Neural cell (in vitro differentiated cells): Measurements from ENCODE around the gene CDK5R1. TPM values are rescaled to one million over a fixed set of nuclear protein-coding genes. Genes with fewer than 3 reads are reported as not detected.

Source experiments
- H2AFZ ChIP-seq: fragments of 200-600, 300-800 bp; sonication (generic), shearing (Covaris generic); 2 replicates; pipeline ENCODE4 v1.6.0; 2014; ENCODE audit warnings: low read depth, mild to moderate bottlenecking, antibody characterized with exemption, low read length, moderate library complexity
- H3F3A ChIP-seq: fragments of 200-600 bp; shearing (Covaris generic); 2 replicates; pipeline ENCODE4 v1.6.1; 2016; ENCODE audit warnings: mild to moderate bottlenecking, moderate library complexity, mixed read lengths, antibody characterized with exemption, low read length; ENCODE audit not compliant: insufficient read depth, poor library complexity, severe bottlenecking
- H3K27ac ChIP-seq: fragments of 200-600, 300-800 bp; sonication (generic), shearing (Covaris generic); 2 replicates; pipeline ENCODE4 v1.5.1; 2014; ENCODE audit warnings: mild to moderate bottlenecking, low read length, moderate library complexity
- H3K27me3 ChIP-seq: fragments of 300-800, 200-600 bp; sonication (generic), shearing (Covaris generic); 2 replicates; pipeline ENCODE4 v1.6.0; 2014; ENCODE audit warnings: mild to moderate bottlenecking, low read depth, low read length, moderate library complexity; ENCODE audit not compliant: insufficient read depth
- H3K36me3 ChIP-seq: fragments of 300-800, 200-600 bp; sonication (generic), shearing (Covaris generic); 2 replicates; pipeline ENCODE4 v1.5.1; 2014; ENCODE audit warnings: mild to moderate bottlenecking, antibody characterized with exemption, low read length, moderate library complexity; ENCODE audit not compliant: insufficient read depth
- H3K4me2 ChIP-seq: fragments of 300-800, 200-600 bp; sonication (generic), shearing (Covaris generic); 2 replicates; pipeline ENCODE4 v1.6.0; 2014; ENCODE audit warnings: mild to moderate bottlenecking, low read length
- H3K4me3 ChIP-seq: fragments of 300-800, 200-600 bp; sonication (generic), shearing (Covaris generic); 2 replicates; pipeline ENCODE4 v1.5.1; 2014; ENCODE audit warnings: mild to moderate bottlenecking, low read length, moderate library complexity
- H3K79me2 ChIP-seq: fragments of 200-600 bp; shearing (Covaris generic); replicated peaks from 2 replicates; pipeline ENCODE4 v1.6.0; 2014; ENCODE audit warnings: mild to moderate bottlenecking, low read length, moderate library complexity; ENCODE audit not compliant: insufficient read depth
- H3K9ac ChIP-seq: fragments of 300-800, 200-600 bp; sonication (generic), shearing (Covaris generic); 2 replicates; pipeline ENCODE4 v1.6.1; 2016; ENCODE audit warnings: mild to moderate bottlenecking, low read length, mixed read lengths
- H3K9me2 ChIP-seq: fragments of 200-600 bp; shearing (Covaris generic); 2 replicates; pipeline ENCODE4 v1.6.1; 2016; ENCODE audit warnings: mild to moderate bottlenecking, low read length, mixed read lengths; ENCODE audit not compliant: insufficient read depth
- H3K9me3 ChIP-seq: fragments of 200-600, 300-800 bp; sonication (generic), shearing (Covaris generic); 2 replicates; pipeline ENCODE4 v1.6.1; 2016; ENCODE audit warnings: mild to moderate bottlenecking, mixed run types, low read length, moderate library complexity, mixed read lengths
- H4K20me1 ChIP-seq: fragments of 200-600 bp; shearing (Covaris generic); 2 replicates; pipeline ENCODE4 v1.6.1; 2016; ENCODE audit warnings: mild to moderate bottlenecking, mixed run types; ENCODE audit not compliant: insufficient read depth
- EP300 ChIP-seq: fragments of 450-650 bp; conservative IDR thresholded peaks from 2 replicates; pipeline ENCODE4 v1.6.1; 2014; ENCODE audit warnings: antibody characterized with exemption, mild to moderate bottlenecking, moderate library complexity; ENCODE audit not compliant: poor library complexity, severe bottlenecking
- EZH2 ChIP-seq: fragments of 200-600, 300-800 bp; shearing (Covaris generic), sonication (generic); IDR thresholded peaks from 2 replicates; pipeline ENCODE4 v1.6.1; 2014; ENCODE audit warnings: antibody characterized with exemption, low read length, borderline replicate concordance, mild to moderate bottlenecking; ENCODE audit not compliant: insufficient read depth, poor library complexity, severe bottlenecking
- MXI1 ChIP-seq: fragments of 450-650 bp; conservative IDR thresholded peaks from 2 replicates; pipeline ENCODE4 v1.6.1; 2014; ENCODE audit warnings: antibody characterized with exemption, mild to moderate bottlenecking; ENCODE audit not compliant: poor library complexity, severe bottlenecking
- POLR2AphosphoS5 ChIP-seq: IDR thresholded peaks from 2 replicates; pipeline ENCODE4 v1.6.1; 2012
- RAD21 ChIP-seq: fragments of 450-650 bp; conservative IDR thresholded peaks from 2 replicates; pipeline ENCODE4 v1.6.1; 2014; ENCODE audit warnings: antibody characterized with exemption, mild to moderate bottlenecking, moderate library complexity
- SMC3 ChIP-seq: fragments of 450-650 bp; conservative IDR thresholded peaks from 2 replicates; pipeline ENCODE4 v1.6.1; 2014; ENCODE audit warnings: antibody characterized with exemption, mild to moderate bottlenecking, moderate library complexity; ENCODE audit not compliant: poor library complexity
- TAF1 ChIP-seq: IDR thresholded peaks from 2 replicates; pipeline ENCODE4 v1.6.1; 2012; ENCODE audit warnings: low read depth
- polyA plus RNA-seq: library from polyadenylated mRNA; depleted of rRNA; stranded (reverse); fragments of >200 nt; gene quantifications from 2 replicates; pipeline ENCODE4 v1.2.3, GENCODE V29; 2014
- TF ChIP-seq, protein P1 (sequence below): fragments of 450-650 bp; IDR thresholded peaks from 2 replicates; pipeline ENCODE4 v1.5.1; 2014; ENCODE audit warnings: antibody characterized with exemption, mild to moderate bottlenecking, moderate library complexity; ENCODE audit not compliant: poor library complexity, severe bottlenecking
- TF ChIP-seq, protein P2 (sequence below): IDR thresholded peaks from 2 replicates; pipeline ENCODE4 v1.6.1; 2012; ENCODE audit warnings: borderline replicate concordance

The CDK5R1 gene
- polyA plus RNA-seq, 1 donor from 2014 or later, result 199 TPM

DNA sequence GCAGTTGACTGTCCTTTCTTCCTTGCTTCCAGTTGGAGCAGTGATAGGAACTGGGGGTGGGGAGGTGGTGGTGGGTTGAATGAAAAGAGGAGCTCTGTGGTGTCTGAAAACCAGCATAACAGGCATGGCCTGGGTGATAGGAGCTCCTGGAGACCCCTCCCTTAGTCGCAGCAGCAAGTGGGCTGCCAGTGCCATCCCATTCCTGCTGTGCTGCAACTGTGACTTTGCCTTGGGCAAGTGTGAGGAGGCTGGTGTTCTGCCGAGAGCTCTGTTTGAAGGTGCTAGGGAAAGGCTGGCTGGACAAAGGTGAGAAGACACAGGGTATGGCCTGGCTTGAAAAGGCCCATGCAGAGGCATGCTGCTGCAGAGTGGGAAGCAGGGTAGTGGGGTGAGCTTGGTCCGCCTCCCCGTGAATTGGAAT lies 2.7 kb upstream of the CDK5R1 start:
- Histone ChIP-seq H3K27ac (peak overlapping the region; percentile 89), H4K20me1 (no peaks in the 10 kb centered on the region), H3K9me2 (no peaks in the 10 kb centered on the region), H3F3A (peaks cover 3% of the 10 kb centered on the region), H3K4me3 (peak overlapping the region; percentile 26), H3K27me3 (no peaks in the 10 kb centered on the region), H3K36me3 (peaks cover 16% of the 10 kb centered on the region), H3K9ac (peak overlapping the region; percentile 63), H3K4me2 (no peak overlapping the region), H3K79me2 (peaks cover 16% of the 10 kb centered on the region), H3K9me3 (no peaks in the 10 kb centered on the region), H2AFZ (peak overlapping the region; percentile 7)
- TF ChIP-seq EZH2, result no peak
- peak; percentile 3 for TF ChIP-seq MXI1

DNA sequence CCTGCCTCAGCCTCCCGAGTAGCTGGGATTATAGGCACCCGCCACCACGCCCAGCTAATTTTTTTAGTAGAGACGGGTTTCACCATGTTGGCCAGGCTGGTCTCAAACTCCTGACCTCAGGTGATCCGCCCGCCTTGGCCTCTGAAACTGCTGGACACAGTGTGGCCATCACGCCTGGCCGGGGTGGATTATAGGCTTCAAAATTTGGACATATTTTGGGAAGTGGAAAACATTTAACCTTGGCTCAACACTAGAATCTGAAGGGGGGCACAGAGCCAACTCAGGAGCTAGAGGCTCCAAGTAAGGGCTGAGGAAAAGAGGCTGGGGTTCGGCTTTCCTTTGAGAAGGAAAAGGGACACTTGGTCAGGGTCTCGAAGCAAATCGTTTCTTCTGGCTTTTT lies 2.2 kb upstream of the CDK5R1 start:
- no peaks in the 10 kb centered on the region for H3K9me2 ChIP-seq
- peaks cover 21% of the 10 kb centered on the region for H3K79me2 ChIP-seq
- peaks cover 19% of the 10 kb centered on the region for H3K36me3 ChIP-seq
- H4K20me1 ChIP-seq, result peaks cover 1% of the 10 kb centered on the region
- H3K4me3 ChIP-seq, result no peak overlapping the region
- no peak overlapping the region for H2AFZ ChIP-seq
- H3K4me2 ChIP-seq, result no peak overlapping the region
- H3K27ac ChIP-seq, result peak overlapping the region; percentile 89
- TF ChIP-seq MXI1 (no peak), POLR2AphosphoS5 (no peak), TAF1 (no peak), EZH2 (no peak), EP300 (no peak), RAD21 (no peak)
- H3F3A ChIP-seq, result peaks cover 3% of the 10 kb centered on the region
- no peaks in the 10 kb centered on the region for H3K9me3 ChIP-seq
- H3K27me3 ChIP-seq, result no peaks in the 10 kb centered on the region
- H3K9ac ChIP-seq, result peak overlapping the region; percentile 63

DNA sequence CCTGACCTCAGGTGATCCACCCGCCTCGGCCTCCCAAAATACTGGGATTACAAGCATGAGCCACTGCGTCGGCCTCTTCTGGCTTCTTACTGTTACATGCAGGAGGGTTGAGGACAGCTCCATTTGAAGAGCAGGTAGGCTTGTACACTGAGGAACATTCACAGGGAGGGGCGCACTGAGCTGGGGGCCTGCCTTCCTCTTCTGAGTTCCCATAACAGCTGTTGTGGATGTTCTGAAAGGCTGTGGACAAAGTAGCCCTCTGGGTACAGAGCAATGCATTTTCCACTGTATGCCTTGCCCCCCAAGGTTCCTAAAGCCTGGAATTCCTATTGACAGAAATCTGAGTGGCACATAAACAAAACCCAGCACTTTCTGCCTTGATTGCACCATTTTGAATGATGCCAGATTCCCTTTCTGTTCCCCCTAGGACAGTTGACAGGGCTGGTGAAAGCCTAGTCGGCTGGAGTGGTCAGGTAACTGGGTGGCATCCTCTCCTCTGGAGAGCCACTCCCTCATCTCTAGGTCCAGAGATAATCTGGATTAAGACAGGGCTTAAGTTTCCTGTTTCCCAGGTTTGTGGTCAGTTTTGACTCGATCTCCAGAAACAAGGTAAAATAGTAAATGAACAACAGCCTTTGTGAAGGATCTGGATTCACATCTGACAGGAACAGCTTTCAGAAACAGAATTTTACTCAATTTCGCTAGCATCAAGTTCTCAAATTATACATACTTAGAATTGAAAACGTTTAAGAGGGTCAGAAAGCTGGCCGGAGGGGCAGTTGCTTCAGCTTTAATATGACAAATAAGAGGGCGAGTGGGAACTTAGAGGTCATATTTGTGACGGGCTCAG lies 1.3 kb upstream of the CDK5R1 start:
- Histone ChIP-seq H3F3A (peaks cover 3% of the 10 kb centered on the region), H3K9me2 (no peaks in the 10 kb centered on the region), H3K9me3 (no peaks in the 10 kb centered on the region), H3K27me3 (no peaks in the 10 kb centered on the region), H3K4me3 (peak overlapping the region; percentile 63), H3K4me2 (peak overlapping the region; percentile 41), H3K9ac (peak overlapping the region; percentile 96), H3K79me2 (peaks cover 30% of the 10 kb centered on the region), H3K36me3 (peaks cover 20% of the 10 kb centered on the region), H4K20me1 (peaks cover 9% of the 10 kb centered on the region), H3K27ac (peak overlapping the region; percentile 93), H2AFZ (peak overlapping the region; percentile 19)
- TF ChIP-seq POLR2AphosphoS5 (no peak), TAF1 (no peak), RAD21 (no peak), EP300 (no peak), SMC3 (no peak), EZH2 (no peak), MXI1 (no peak)
- TF ChIP-seq, protein P1, sequence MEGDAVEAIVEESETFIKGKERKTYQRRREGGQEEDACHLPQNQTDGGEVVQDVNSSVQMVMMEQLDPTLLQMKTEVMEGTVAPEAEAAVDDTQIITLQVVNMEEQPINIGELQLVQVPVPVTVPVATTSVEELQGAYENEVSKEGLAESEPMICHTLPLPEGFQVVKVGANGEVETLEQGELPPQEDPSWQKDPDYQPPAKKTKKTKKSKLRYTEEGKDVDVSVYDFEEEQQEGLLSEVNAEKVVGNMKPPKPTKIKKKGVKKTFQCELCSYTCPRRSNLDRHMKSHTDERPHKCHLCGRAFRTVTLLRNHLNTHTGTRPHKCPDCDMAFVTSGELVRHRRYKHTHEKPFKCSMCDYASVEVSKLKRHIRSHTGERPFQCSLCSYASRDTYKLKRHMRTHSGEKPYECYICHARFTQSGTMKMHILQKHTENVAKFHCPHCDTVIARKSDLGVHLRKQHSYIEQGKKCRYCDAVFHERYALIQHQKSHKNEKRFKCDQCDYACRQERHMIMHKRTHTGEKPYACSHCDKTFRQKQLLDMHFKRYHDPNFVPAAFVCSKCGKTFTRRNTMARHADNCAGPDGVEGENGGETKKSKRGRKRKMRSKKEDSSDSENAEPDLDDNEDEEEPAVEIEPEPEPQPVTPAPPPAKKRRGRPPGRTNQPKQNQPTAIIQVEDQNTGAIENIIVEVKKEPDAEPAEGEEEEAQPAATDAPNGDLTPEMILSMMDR, result no peak
- TF ChIP-seq, protein P2, sequence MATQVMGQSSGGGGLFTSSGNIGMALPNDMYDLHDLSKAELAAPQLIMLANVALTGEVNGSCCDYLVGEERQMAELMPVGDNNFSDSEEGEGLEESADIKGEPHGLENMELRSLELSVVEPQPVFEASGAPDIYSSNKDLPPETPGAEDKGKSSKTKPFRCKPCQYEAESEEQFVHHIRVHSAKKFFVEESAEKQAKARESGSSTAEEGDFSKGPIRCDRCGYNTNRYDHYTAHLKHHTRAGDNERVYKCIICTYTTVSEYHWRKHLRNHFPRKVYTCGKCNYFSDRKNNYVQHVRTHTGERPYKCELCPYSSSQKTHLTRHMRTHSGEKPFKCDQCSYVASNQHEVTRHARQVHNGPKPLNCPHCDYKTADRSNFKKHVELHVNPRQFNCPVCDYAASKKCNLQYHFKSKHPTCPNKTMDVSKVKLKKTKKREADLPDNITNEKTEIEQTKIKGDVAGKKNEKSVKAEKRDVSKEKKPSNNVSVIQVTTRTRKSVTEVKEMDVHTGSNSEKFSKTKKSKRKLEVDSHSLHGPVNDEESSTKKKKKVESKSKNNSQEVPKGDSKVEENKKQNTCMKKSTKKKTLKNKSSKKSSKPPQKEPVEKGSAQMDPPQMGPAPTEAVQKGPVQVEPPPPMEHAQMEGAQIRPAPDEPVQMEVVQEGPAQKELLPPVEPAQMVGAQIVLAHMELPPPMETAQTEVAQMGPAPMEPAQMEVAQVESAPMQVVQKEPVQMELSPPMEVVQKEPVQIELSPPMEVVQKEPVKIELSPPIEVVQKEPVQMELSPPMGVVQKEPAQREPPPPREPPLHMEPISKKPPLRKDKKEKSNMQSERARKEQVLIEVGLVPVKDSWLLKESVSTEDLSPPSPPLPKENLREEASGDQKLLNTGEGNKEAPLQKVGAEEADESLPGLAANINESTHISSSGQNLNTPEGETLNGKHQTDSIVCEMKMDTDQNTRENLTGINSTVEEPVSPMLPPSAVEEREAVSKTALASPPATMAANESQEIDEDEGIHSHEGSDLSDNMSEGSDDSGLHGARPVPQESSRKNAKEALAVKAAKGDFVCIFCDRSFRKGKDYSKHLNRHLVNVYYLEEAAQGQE, result no peak
